HEK293 (cell line): Measurements from ENCODE around the gene MYADML2.
A peak's percentile ranks its signal among the peaks of the same experiment; 100 is the strongest.

Experiments
- CTCF ChIA-PET: fragments of 350-600 bp; formaldehyde crosslinking; extraction: SDS; loops from one replicate; lab custom pipeline; 2021; ENCODE audit warnings: antibody characterized with exemption; lab: Yijun Ruan, JAX
- POLR2A ChIA-PET: fragments of 300-600 bp; formaldehyde crosslinking; extraction: SDS; loops from one replicate; lab custom pipeline; 2020; ENCODE audit warnings: antibody characterized with exemption, inconsistent platforms; lab: Yijun Ruan, JAX
- H3K27ac ChIP-seq: fragments of 200-500 bp; sonication (Bioruptor generic); 2 replicates; pipeline ENCODE4 v1.5.1; 2014; ENCODE audit warnings: low read depth, low read length, control low read depth, inconsistent platforms; ENCODE audit errors: extremely low read depth
- H3K36me3 ChIP-seq, 2 experiments: fragments of 200-500 bp in 1 of 2; sonication (Bioruptor generic) in 1 of 2; 1 replicate in 1 of 2; 2 replicates in 1 of 2; pipeline ENCODE4 v1.5.1; 2014 to 2017; ENCODE audit warnings: inconsistent platforms in 2 of 2, low read length in 2 of 2; ENCODE audit not compliant: control insufficient read depth in 2 of 2, insufficient read depth in 1 of 2
- H3K4me1 ChIP-seq: fragments of 200-500 bp; sonication (Bioruptor generic); 2 replicates; pipeline ENCODE4 v1.5.1; 2014; ENCODE audit warnings: mild to moderate bottlenecking, low read length, inconsistent platforms; ENCODE audit not compliant: control insufficient read depth, insufficient read depth
- H3K4me3 ChIP-seq: 2 replicates; pipeline ENCODE4 v1.5.1; 2011; ENCODE audit warnings: low read depth, mild to moderate bottlenecking, control low read depth, low read length, moderate library complexity
- H3K9me3 ChIP-seq: fragments of 200-500 bp; sonication (Bioruptor generic); 2 replicates; pipeline ENCODE4 v1.5.1; 2014; ENCODE audit warnings: low read depth, low read length, inconsistent platforms; ENCODE audit not compliant: control insufficient read depth, insufficient read depth
- GLI4 ChIP-seq: fragments of 450-650 bp; formaldehyde crosslinking; IDR thresholded peaks from 2 replicates; pipeline ENCODE4 v1.5.1; 2016; ENCODE audit warnings: missing biosample characterization, missing genetic modification characterization
- HOXA7 ChIP-seq: sonication (generic); formaldehyde crosslinking; IDR thresholded peaks from 2 replicates; pipeline ENCODE4 v1.8.1; 2022; ENCODE audit warnings: missing genetic modification reagents, borderline replicate concordance
- KLF9 ChIP-seq: fragments of 450-650 bp; formaldehyde crosslinking; IDR thresholded peaks from 2 replicates; pipeline ENCODE4 v1.5.1; 2016; ENCODE audit warnings: missing biosample characterization, missing genetic modification characterization, low read depth
- RBAK ChIP-seq: fragments of 450-650 bp; formaldehyde crosslinking; IDR thresholded peaks from 2 replicates; pipeline ENCODE4 v1.5.1; 2016; ENCODE audit warnings: missing biosample characterization, missing genetic modification characterization
- ZFHX2 ChIP-seq: fragments of 450-650 bp; formaldehyde crosslinking; conservative IDR thresholded peaks from 2 replicates; pipeline ENCODE4 v1.5.1; 2016; ENCODE audit warnings: missing biosample characterization, missing genetic modification characterization
- ZNF2 ChIP-seq: fragments of 450-650 bp; formaldehyde crosslinking; IDR thresholded peaks from 2 replicates; pipeline ENCODE4 v1.5.1; 2016; ENCODE audit warnings: missing biosample characterization, missing genetic modification characterization
- ZNF23 ChIP-seq: fragments of 450-650 bp; formaldehyde crosslinking; IDR thresholded peaks from 2 replicates; pipeline ENCODE4 v1.5.1; 2016; ENCODE audit warnings: missing biosample characterization, missing genetic modification characterization, borderline replicate concordance
- ZNF302 ChIP-seq: fragments of 450-650 bp; formaldehyde crosslinking; IDR thresholded peaks from 2 replicates; pipeline ENCODE4 v1.5.1; 2016; ENCODE audit warnings: missing biosample characterization, missing genetic modification characterization, low read depth
- ZNF366 ChIP-seq: fragments of 450-650 bp; formaldehyde crosslinking; conservative IDR thresholded peaks from 2 replicates; pipeline ENCODE4 v1.5.1; 2016; ENCODE audit warnings: missing biosample characterization, missing genetic modification characterization
- ZNF501 ChIP-seq: fragments of 450-650 bp; formaldehyde crosslinking; IDR thresholded peaks from 2 replicates; pipeline ENCODE4 v1.5.1; 2016; ENCODE audit warnings: missing biosample characterization, missing genetic modification characterization
- ZNF549 ChIP-seq: fragments of 450-650 bp; IDR thresholded peaks from 2 replicates; pipeline ENCODE4 v1.5.1; 2018; ENCODE audit warnings: missing biosample characterization, missing genetic modification characterization, mild to moderate bottlenecking, inconsistent platforms, moderate library complexity
- ZNF561 ChIP-seq: fragments of 450-650 bp; IDR thresholded peaks from 2 replicates; pipeline ENCODE4 v1.5.1; 2018; ENCODE audit warnings: missing biosample characterization, missing genetic modification characterization, borderline replicate concordance
- ZNF600 ChIP-seq: fragments of 450-650 bp; formaldehyde crosslinking; IDR thresholded peaks from 2 replicates; pipeline ENCODE4 v1.5.1; 2016; ENCODE audit warnings: missing biosample characterization, missing genetic modification characterization
- ZNF701 ChIP-seq: fragments of 450-650 bp; formaldehyde crosslinking; IDR thresholded peaks from 2 replicates; pipeline ENCODE4 v1.5.1; 2016; ENCODE audit warnings: missing biosample characterization, missing genetic modification characterization
- ZNF76 ChIP-seq: fragments of 450-650 bp; formaldehyde crosslinking; IDR thresholded peaks from 2 replicates; pipeline ENCODE4; 2016; ENCODE audit warnings: low read depth, missing biosample characterization, missing genetic modification characterization, borderline replicate concordance
- ZNF792 ChIP-seq: fragments of 450-650 bp; formaldehyde crosslinking; IDR thresholded peaks from 2 replicates; pipeline ENCODE4 v1.5.1; 2016; ENCODE audit warnings: missing biosample characterization, missing genetic modification characterization
- TF ChIP-seq, protein P1 (sequence below): fragments of 450-650 bp; formaldehyde crosslinking; IDR thresholded peaks from 2 replicates; pipeline ENCODE4 v1.5.1; 2016; ENCODE audit warnings: missing biosample characterization, missing genetic modification characterization
- TF ChIP-seq, protein P2 (sequence below): fragments of 450-650 bp; formaldehyde crosslinking; IDR thresholded peaks from 2 replicates; pipeline ENCODE4 v1.5.1; 2016; ENCODE audit warnings: missing biosample characterization, missing genetic modification characterization, low read depth
- TF ChIP-seq, protein P3 (sequence below): fragments of 450-650 bp; formaldehyde crosslinking; optimal IDR thresholded peaks from 2 replicates; pipeline ENCODE3; 2016; ENCODE audit warnings: missing biosample characterization, mild to moderate bottlenecking, missing genetic modification characterization
- TF ChIP-seq, protein P4 (sequence below): fragments of 450-650 bp; formaldehyde crosslinking; IDR thresholded peaks from 2 replicates; pipeline ENCODE4 v1.5.1; 2016; ENCODE audit warnings: missing biosample characterization, missing genetic modification characterization, borderline replicate concordance
- TF ChIP-seq, protein P5 (sequence below): fragments of 450-650 bp; formaldehyde crosslinking; IDR thresholded peaks from 2 replicates; pipeline ENCODE4 v1.5.1; 2016; ENCODE audit warnings: missing biosample characterization, missing genetic modification characterization, borderline replicate concordance

The MYADML2 gene

DNA sequence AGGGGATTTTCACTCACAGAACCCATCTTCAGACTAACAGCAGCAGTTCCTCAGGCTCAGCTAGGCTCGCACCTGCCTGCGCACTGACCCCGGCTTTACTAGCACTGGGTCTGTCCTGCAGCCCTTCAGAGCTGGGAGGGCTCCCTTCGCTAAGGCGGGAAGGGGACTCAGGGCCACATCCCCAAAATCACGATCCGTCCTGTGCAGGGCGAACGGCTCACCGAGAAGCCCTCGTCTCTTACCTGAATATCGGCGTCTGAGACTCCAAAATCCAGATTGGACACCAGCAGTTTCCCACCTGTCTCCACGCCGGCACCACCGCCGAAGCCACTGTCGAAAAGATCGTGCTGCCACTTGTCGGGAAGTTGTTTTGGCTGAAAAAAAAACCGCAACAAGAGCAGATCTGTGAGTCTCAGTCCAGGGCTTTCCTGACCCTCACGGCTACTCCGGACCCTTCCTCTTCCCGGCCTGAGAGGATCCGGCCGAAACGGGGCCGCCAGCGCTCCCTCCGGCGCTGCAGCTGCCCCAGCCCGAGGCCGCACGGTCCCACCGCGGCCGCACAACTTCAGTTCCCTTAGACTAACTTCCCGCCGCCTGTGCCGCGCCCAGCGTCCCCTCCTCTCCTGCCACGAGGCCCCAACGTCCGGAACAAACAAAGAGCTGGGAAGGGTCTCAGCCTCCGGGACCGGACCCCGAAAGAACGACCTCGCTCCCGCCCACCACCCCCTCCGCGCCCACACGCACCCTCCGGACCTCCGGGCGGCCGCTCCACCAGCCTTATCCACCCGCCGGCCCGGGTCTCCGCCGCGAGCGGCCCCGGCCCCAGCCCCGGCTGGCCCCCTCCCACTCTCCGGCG lies 56.4 kb downstream of the MYADML2 start:
- Histone ChIP-seq H3K27ac (peak overlapping the region; percentile 96), H3K4me3 (peak overlapping the region; percentile 92), H3K4me1 (peaks cover 5% of the 10 kb centered on the region; the same call in 1 of the 2 replicates), H3K9me3 (no peaks in the 10 kb centered on the region), H3K36me3 (peaks cover 62 to 73% of the 10 kb centered on the region in 2 experiments)
- ChIA-PET POLR2A (interaction anchor here (0.6 to 2.2 kb wide), 5 partner anchors 18 to 207 kb away, joined by 3 to 8 read pairs (median 6); partner anchors contain the start of genes ARL16, HGS and MCRIP1), CTCF (interaction anchor here (1.1 kb wide), 1 partner anchor 147 kb away, joined by 4 read pairs; the partner anchor contains the start of gene DCXR)
- TF ChIP-seq, protein P1, sequence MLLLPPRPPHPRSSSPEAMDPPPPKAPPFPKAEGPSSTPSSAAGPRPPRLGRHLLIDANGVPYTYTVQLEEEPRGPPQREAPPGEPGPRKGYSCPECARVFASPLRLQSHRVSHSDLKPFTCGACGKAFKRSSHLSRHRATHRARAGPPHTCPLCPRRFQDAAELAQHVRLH (tag by site-specific recombination) = no peak
- no peak for TF ChIP-seq ZNF549 (tag by site-specific recombination)
- TF ChIP-seq ZNF792 = no peak
- no peak for TF ChIP-seq ZNF366 (tag by site-specific recombination)
- TF ChIP-seq, protein P2, sequence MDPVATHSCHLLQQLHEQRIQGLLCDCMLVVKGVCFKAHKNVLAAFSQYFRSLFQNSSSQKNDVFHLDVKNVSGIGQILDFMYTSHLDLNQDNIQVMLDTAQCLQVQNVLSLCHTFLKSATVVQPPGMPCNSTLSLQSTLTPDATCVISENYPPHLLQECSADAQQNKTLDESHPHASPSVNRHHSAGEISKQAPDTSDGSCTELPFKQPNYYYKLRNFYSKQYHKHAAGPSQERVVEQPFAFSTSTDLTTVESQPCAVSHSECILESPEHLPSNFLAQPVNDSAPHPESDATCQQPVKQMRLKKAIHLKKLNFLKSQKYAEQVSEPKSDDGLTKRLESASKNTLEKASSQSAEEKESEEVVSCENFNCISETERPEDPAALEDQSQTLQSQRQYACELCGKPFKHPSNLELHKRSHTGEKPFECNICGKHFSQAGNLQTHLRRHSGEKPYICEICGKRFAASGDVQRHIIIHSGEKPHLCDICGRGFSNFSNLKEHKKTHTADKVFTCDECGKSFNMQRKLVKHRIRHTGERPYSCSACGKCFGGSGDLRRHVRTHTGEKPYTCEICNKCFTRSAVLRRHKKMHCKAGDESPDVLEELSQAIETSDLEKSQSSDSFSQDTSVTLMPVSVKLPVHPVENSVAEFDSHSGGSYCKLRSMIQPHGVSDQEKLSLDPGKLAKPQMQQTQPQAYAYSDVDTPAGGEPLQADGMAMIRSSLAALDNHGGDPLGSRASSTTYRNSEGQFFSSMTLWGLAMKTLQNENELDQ (tag by site-specific recombination) = no peak
- TF ChIP-seq HOXA7 (CRISPR knock-in tag) = no peak
- TF ChIP-seq, protein P3, sequence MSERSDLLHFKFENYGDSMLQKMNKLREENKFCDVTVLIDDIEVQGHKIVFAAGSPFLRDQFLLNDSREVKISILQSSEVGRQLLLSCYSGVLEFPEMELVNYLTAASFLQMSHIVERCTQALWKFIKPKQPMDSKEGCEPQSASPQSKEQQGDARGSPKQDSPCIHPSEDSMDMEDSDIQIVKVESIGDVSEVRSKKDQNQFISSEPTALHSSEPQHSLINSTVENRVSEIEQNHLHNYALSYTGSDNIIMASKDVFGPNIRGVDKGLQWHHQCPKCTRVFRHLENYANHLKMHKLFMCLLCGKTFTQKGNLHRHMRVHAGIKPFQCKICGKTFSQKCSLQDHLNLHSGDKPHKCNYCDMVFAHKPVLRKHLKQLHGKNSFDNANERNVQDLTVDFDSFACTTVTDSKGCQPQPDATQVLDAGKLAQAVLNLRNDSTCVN (tag by site-specific recombination) = no peak
- TF ChIP-seq ZFHX2 = peak; percentile 43
- no peak for TF ChIP-seq ZNF561 (tag by site-specific recombination)
- no peak for TF ChIP-seq ZNF302
- no peak; the same call in 1 of the 2 replicates for TF ChIP-seq ZNF76
- TF ChIP-seq ZNF600 (tag by site-specific recombination) = 0 out of 2 replicates have a peak, but pooled peaks have one; percentile 32
- TF ChIP-seq ZNF23 (tag by site-specific recombination) = no peak
- TF ChIP-seq, protein P4, sequence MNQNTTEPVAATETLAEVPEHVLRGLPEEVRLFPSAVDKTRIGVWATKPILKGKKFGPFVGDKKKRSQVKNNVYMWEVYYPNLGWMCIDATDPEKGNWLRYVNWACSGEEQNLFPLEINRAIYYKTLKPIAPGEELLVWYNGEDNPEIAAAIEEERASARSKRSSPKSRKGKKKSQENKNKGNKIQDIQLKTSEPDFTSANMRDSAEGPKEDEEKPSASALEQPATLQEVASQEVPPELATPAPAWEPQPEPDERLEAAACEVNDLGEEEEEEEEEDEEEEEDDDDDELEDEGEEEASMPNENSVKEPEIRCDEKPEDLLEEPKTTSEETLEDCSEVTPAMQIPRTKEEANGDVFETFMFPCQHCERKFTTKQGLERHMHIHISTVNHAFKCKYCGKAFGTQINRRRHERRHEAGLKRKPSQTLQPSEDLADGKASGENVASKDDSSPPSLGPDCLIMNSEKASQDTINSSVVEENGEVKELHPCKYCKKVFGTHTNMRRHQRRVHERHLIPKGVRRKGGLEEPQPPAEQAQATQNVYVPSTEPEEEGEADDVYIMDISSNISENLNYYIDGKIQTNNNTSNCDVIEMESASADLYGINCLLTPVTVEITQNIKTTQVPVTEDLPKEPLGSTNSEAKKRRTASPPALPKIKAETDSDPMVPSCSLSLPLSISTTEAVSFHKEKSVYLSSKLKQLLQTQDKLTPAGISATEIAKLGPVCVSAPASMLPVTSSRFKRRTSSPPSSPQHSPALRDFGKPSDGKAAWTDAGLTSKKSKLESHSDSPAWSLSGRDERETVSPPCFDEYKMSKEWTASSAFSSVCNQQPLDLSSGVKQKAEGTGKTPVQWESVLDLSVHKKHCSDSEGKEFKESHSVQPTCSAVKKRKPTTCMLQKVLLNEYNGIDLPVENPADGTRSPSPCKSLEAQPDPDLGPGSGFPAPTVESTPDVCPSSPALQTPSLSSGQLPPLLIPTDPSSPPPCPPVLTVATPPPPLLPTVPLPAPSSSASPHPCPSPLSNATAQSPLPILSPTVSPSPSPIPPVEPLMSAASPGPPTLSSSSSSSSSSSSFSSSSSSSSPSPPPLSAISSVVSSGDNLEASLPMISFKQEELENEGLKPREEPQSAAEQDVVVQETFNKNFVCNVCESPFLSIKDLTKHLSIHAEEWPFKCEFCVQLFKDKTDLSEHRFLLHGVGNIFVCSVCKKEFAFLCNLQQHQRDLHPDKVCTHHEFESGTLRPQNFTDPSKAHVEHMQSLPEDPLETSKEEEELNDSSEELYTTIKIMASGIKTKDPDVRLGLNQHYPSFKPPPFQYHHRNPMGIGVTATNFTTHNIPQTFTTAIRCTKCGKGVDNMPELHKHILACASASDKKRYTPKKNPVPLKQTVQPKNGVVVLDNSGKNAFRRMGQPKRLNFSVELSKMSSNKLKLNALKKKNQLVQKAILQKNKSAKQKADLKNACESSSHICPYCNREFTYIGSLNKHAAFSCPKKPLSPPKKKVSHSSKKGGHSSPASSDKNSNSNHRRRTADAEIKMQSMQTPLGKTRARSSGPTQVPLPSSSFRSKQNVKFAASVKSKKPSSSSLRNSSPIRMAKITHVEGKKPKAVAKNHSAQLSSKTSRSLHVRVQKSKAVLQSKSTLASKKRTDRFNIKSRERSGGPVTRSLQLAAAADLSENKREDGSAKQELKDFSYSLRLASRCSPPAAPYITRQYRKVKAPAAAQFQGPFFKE (tag by site-specific recombination) = no peak
- 0 out of 2 replicates have a peak, but pooled peaks have one; percentile 35 for TF ChIP-seq ZNF2 (tag by site-specific recombination)
- no peak for TF ChIP-seq RBAK (tag by site-specific recombination)
- no peak for TF ChIP-seq GLI4 (tag by site-specific recombination)
- no peak for TF ChIP-seq KLF9
- TF ChIP-seq, protein P5, sequence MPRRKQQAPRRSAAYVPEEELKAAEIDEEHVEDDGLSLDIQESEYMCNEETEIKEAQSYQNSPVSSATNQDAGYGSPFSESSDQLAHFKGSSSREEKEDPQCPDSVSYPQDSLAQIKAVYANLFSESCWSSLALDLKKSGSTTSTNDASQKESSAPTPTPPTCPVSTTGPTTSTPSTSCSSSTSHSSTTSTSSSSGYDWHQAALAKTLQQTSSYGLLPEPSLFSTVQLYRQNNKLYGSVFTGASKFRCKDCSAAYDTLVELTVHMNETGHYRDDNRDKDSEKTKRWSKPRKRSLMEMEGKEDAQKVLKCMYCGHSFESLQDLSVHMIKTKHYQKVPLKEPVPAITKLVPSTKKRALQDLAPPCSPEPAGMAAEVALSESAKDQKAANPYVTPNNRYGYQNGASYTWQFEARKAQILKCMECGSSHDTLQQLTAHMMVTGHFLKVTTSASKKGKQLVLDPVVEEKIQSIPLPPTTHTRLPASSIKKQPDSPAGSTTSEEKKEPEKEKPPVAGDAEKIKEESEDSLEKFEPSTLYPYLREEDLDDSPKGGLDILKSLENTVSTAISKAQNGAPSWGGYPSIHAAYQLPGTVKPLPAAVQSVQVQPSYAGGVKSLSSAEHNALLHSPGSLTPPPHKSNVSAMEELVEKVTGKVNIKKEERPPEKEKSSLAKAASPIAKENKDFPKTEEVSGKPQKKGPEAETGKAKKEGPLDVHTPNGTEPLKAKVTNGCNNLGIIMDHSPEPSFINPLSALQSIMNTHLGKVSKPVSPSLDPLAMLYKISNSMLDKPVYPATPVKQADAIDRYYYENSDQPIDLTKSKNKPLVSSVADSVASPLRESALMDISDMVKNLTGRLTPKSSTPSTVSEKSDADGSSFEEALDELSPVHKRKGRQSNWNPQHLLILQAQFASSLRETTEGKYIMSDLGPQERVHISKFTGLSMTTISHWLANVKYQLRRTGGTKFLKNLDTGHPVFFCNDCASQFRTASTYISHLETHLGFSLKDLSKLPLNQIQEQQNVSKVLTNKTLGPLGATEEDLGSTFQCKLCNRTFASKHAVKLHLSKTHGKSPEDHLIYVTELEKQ (tag by site-specific recombination) = no peak
- no peak for TF ChIP-seq ZNF701
- no peak for TF ChIP-seq ZNF501
